OCI-LY3 (cell line): ENCODE data around the gene NBEA.

ENCODE experiments used
- H2AFZ ChIP-seq: fragments of 200-600, 300-600 bp; shearing (Covaris generic); 2 replicates; pipeline ENCODE4 v1.6.0; 2014; ENCODE audit warnings: antibody characterized with exemption, low read depth, low read length
- H3K27ac ChIP-seq: fragments of 200-600, 300-600 bp; sonication (generic); 2 replicates; pipeline ENCODE4 v1.5.1; 2014; ENCODE audit warnings: mild to moderate bottlenecking, low read length, moderate library complexity, mixed read lengths
- H3K27me3 ChIP-seq: fragments of 200-600, 300-600 bp; sonication (generic); 2 replicates; pipeline ENCODE4 v1.6.1; 2014; ENCODE audit warnings: low read depth, low read length, mixed read lengths
- H3K36me3 ChIP-seq: fragments of 200-600, 300-600 bp; sonication (generic); replicated peaks from 2 replicates; pipeline ENCODE3; 2014; ENCODE audit warnings: low read depth, low read length, mixed read lengths
- H3K4me1 ChIP-seq: fragments of 300-600, 200-600 bp; sonication (generic); 2 replicates; pipeline ENCODE4 v1.6.1; 2014; ENCODE audit warnings: low read length, mixed read lengths
- H3K4me2 ChIP-seq: fragments of 200-600, 300-600 bp; sonication (generic); 2 replicates; pipeline ENCODE4 v1.6.1; 2014; ENCODE audit warnings: low read length, mixed read lengths
- H3K4me3 ChIP-seq: fragments of 300-600, 200-600 bp; sonication (generic); 2 replicates; pipeline ENCODE4 v1.5.1; 2014; ENCODE audit warnings: antibody characterized with exemption, mild to moderate bottlenecking, low read length, moderate library complexity
- H3K79me2 ChIP-seq: fragments of 300-600, 200-600 bp; shearing (Covaris generic); 2 replicates; pipeline ENCODE4 v1.6.1; 2014; ENCODE audit warnings: mild to moderate bottlenecking, low read length, mixed read lengths
- H3K9ac ChIP-seq: fragments of 300-600, 200-600 bp; shearing (Covaris generic); 2 replicates; pipeline ENCODE4 v1.6.0; 2014; ENCODE audit warnings: mild to moderate bottlenecking, low read length, moderate library complexity
- H3K9me3 ChIP-seq: fragments of 200-600, 300-600 bp; shearing (Covaris generic); 2 replicates; pipeline ENCODE4 v1.6.1; 2014; ENCODE audit warnings: low read length, mixed read lengths; ENCODE audit not compliant: insufficient read depth
- H4K20me1 ChIP-seq: fragments of 200-600, 300-600 bp; sonication (generic); 2 replicates; pipeline ENCODE4 v1.6.1; 2016; ENCODE audit warnings: low read length, mixed read lengths; ENCODE audit not compliant: insufficient read depth
- CTCF ChIP-seq: fragments of 200-600, 300-600 bp; sonication (generic); IDR thresholded peaks from 2 replicates; pipeline ENCODE4 v1.5.1; 2014; ENCODE audit warnings: antibody characterized with exemption, low read length, low read depth
- EZH2phosphoT487 ChIP-seq: fragments of 200-600 bp; shearing (Covaris generic); IDR thresholded peaks from 2 replicates; pipeline ENCODE4 v1.6.1; 2018; ENCODE audit warnings: antibody characterized with exemption, mixed run types, low read depth

NBEA gene

GRCh38 chr13:35478271-35479037 lies 536.4 kb downstream of the NBEA start:
- TF ChIP-seq EZH2phosphoT487 (no peak), CTCF (no peak)
- Histone ChIP-seq H2AFZ (no peak overlapping the region), H3K27me3 (0 out of 2 replicates have a peak, but pooled peaks cover 3% of the 10 kb centered on the region), H3K79me2 (no peaks in the 10 kb centered on the region), H3K9me3 (no peaks in the 10 kb centered on the region), H3K4me1 (peaks cover 12% of the 10 kb centered on the region), H4K20me1 (no peaks in the 10 kb centered on the region), H3K4me2 (no peak overlapping the region), H3K27ac (no peak overlapping the region), H3K4me3 (no peak overlapping the region), H3K9ac (no peak overlapping the region), H3K36me3 (no peaks in the 10 kb centered on the region)

DNA sequence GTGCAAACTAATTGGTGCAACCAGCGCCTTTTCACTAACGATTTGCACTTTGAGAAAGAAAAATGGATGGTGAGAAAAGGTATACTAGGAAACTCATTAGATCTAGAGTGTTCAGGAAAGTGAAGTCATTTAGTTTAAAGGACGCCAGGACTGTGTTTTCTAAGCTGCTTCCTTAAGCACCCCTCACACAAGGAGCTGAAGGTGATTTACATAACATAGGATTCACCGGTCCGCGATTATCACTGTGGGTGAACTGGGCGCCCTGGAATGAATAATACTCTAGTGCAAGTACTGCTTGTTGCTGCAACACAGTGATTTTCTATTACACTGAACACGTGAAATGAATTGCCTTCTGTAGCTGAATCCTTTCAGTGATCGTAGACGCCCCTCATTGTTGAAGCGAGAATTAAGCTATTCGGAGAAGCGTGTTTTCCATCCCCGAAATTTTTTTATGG lies 537.0 kb downstream of the NBEA start:
- H3K4me2 ChIP-seq = no peak overlapping the region
- H2AFZ ChIP-seq = no peak overlapping the region
- H4K20me1 ChIP-seq = no peaks in the 10 kb centered on the region
- peaks cover 6% of the 10 kb centered on the region for H3K4me1 ChIP-seq
- no peaks in the 10 kb centered on the region for H3K79me2 ChIP-seq
- no peak overlapping the region for H3K4me3 ChIP-seq
- H3K27me3 ChIP-seq = 0 out of 2 replicates have a peak, but pooled peaks cover 3% of the 10 kb centered on the region
- TF ChIP-seq EZH2phosphoT487 = no peak
- TF ChIP-seq CTCF = no peak
- no peaks in the 10 kb centered on the region for H3K9me3 ChIP-seq
- H3K9ac ChIP-seq = no peak overlapping the region
- no peaks in the 10 kb centered on the region for H3K36me3 ChIP-seq
- H3K27ac ChIP-seq = no peak overlapping the region

DNA sequence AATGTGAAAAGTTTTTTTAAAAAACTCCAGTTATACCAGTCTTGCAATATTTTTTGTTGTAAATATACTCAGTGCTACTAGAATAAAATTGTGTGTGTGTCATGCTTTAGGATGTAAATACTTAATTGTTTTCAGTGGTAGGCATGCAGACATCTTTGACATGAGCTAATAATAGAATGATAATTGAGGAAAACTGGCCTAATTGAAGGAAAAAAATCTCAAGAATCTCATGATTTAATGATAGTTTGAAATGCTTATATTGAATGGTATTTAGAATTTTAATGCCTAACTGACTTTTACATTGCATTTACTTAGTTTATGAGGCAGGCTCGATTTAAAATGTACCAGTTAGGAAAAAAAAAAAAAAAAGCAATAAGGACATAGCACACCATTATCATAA lies 537.6 kb downstream of the NBEA start:
- Histone ChIP-seq H3K27me3 (0 out of 2 replicates have a peak, but pooled peaks cover 3% of the 10 kb centered on the region), H3K4me3 (no peak overlapping the region)

More for the DNA sequence above, 537.6 kb downstream of the NBEA start:
- Histone ChIP-seq H3K79me2 (no peaks in the 10 kb centered on the region), H3K4me2 (no peak overlapping the region), H3K36me3 (no peaks in the 10 kb centered on the region), H3K9me3 (no peaks in the 10 kb centered on the region), H3K9ac (no peak overlapping the region), H2AFZ (no peak overlapping the region), H4K20me1 (no peaks in the 10 kb centered on the region), H3K27ac (no peak overlapping the region), H3K4me1 (peaks cover 5% of the 10 kb centered on the region)
- no peak for TF ChIP-seq EZH2phosphoT487
- TF ChIP-seq CTCF = no peak
